Activated T-helper 1 cell treated with anti-CD3 and anti-CD28 coated beads, Interleukin-12 subunit alpha, Interleukin-12 subunit beta, Interleukin-2, Interleukin-4 antibody, amounts not matched to agents 30 ng/mL and 10 ng/mL and 1 ng/mL, durations not matched to agents 14 hours and 24 hours and 36 hours (primary cell): ENCODE measurements around the gene CAMSAP1. TPM values are rescaled to one million over a fixed set of nuclear protein-coding genes. Genes with fewer than 3 reads are reported as not detected.

Source experiments
- DNase-seq: peaks from one replicate; pipeline ENCODE4 v3.0.0; 2021; ENCODE audit warnings: low spot score
- H3K27ac Mint-ChIP-seq: one replicate; pipeline ENCODE4 v1.8.0; 2021; ENCODE audit warnings: mild to moderate bottlenecking, mixed read lengths
- H3K27me3 Mint-ChIP-seq: one replicate; pipeline ENCODE4 v1.8.0; 2022; ENCODE audit warnings: mild to moderate bottlenecking, moderate library complexity, mixed read lengths; ENCODE audit not compliant: insufficient read depth
- H3K36me3 Mint-ChIP-seq: one replicate; pipeline ENCODE4 v1.8.0; 2021; ENCODE audit warnings: low read depth, mixed read lengths
- H3K4me1 Mint-ChIP-seq: one replicate; pipeline ENCODE4 v1.8.0; 2021; ENCODE audit warnings: low read depth, mixed read lengths
- H3K4me3 Mint-ChIP-seq: one replicate; pipeline ENCODE4 v1.8.0; 2021; ENCODE audit warnings: mild to moderate bottlenecking, moderate library complexity, mixed read lengths
- H3K9me3 Mint-ChIP-seq: one replicate; pipeline ENCODE4 v1.8.0; 2021; ENCODE audit warnings: mixed read lengths
- intact Hi-C: fragments of 100-400 bp; cut with micrococcal nuclease; formaldehyde crosslinking; loops from one replicate; pipeline ENCODE4 v1.15.1; 2024
- total RNA-seq: library from RNA; stranded (reverse); gene quantifications from 2 replicates; pipeline ENCODE4 v1.2.3, GENCODE V29; 2022

CAMSAP1 gene
- total RNA-seq, 1 donor from 2014 or later: 43.8 TPM

DNA sequence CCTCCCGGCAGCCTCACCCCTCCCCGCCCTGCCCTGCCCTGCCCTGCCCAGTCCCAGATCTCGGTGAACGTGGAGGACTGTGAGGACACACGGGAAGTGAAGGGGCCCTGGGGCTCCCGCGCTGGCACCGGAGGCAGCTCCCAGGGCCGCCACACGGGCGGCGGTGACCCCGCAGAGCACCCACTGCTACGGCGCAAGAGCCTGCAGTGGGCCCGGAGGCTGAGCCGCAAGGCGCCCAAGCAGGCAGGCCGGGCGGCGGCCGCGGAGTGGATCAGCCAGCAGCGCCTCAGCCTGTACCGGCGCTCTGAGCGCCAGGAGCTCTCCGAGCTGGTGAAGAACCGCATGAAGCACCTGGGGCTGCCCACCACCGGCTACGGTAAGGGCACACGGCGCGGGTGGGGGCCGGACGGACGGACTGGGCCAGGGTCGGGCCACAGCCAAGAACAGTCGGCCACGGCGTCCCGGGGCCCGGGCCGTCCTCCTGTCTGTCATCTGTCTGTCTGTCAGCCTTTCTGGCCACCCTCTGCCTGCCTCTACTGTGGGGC is 121.1 kb downstream of the CAMSAP1 start:
- intact Hi-C loops: no loop called here
- no peaks in the 10 kb centered on the region for H3K27me3 Mint-ChIP-seq
- H3K4me3 Mint-ChIP-seq: no peak overlapping the region
- H3K36me3 Mint-ChIP-seq: no peaks in the 10 kb centered on the region
- no peaks in the 10 kb centered on the region for H3K4me1 Mint-ChIP-seq
- H3K9me3 Mint-ChIP-seq: no peaks in the 10 kb centered on the region
- no peak for DNase-seq
- H3K27ac Mint-ChIP-seq: no peak overlapping the region

DNA sequence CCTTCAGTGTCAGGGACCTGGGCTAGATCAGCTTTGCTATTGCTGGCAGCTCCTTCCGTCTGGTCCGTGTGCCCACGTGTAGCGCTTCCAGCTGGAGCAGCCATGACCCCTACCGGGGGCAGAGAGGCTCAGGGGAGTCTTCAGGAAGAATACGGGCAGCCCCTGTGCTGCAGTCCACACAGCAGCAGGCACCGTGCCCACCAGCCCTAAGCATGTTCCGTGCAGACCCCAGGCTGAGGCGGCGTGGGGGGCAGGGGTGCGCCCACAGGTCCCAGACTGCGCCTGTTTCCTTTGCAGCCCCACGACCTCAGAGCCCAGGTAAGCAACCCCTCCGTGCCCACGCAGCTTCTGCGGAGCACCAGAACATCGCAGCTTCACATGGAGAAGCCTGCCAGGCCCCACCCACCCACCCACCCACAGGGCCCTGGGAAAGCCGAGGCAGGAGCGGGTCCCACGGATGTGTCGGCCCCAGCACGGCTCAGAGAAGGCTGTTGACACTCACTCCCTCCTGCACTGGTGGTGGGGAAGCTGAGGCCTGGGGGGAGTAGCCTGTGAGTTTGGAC is 122.3 kb downstream of the CAMSAP1 start:
- H3K4me3 Mint-ChIP-seq: no peak overlapping the region
- no peak for DNase-seq
- no peaks in the 10 kb centered on the region for H3K27me3 Mint-ChIP-seq
- no peak overlapping the region for H3K27ac Mint-ChIP-seq
- no peaks in the 10 kb centered on the region for H3K36me3 Mint-ChIP-seq
- intact Hi-C loops: no loop called here
- no peaks in the 10 kb centered on the region for H3K4me1 Mint-ChIP-seq
- no peaks in the 10 kb centered on the region for H3K9me3 Mint-ChIP-seq

DNA sequence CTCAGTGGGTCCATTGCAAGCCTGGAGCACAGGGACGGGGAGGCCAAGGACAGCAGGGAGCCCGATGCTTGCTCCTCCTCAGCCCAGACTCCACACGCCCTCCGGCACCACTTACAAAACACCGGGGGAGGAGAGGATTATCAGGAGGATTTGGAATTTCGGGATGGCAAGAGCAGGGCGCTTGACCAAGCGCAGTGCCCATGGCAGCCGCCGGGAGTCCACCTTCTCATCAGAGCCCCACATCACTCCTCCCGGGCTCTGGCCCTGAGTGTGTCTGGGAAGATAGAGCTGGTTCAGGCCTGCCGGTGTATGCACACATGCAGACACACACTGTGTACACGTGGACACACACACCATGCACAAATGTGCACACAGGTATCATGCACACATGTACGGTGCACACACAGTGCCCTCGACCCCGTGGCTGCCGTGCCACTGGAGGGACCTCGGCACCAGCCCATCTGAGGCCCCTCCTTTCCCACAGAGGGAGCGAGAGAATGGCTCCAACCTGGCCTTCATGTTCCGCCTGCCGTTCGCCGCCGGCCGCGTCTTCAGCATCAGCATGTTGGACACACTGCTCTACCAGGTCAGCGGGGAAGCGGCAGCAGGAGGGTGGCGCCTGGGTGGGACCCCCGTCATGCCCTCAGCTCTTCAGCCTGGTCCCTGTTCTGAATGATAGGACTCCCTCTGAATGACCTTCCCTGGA is 123.7 kb downstream of the CAMSAP1 start:
- H3K36me3 Mint-ChIP-seq: no peaks in the 10 kb centered on the region
- H3K27me3 Mint-ChIP-seq: no peaks in the 10 kb centered on the region
- H3K4me3 Mint-ChIP-seq: no peak overlapping the region
- DNase-seq: no peak
- no peak overlapping the region for H3K27ac Mint-ChIP-seq
- no peaks in the 10 kb centered on the region for H3K4me1 Mint-ChIP-seq
- intact Hi-C loops: no loop called here
- H3K9me3 Mint-ChIP-seq: no peaks in the 10 kb centered on the region

DNA sequence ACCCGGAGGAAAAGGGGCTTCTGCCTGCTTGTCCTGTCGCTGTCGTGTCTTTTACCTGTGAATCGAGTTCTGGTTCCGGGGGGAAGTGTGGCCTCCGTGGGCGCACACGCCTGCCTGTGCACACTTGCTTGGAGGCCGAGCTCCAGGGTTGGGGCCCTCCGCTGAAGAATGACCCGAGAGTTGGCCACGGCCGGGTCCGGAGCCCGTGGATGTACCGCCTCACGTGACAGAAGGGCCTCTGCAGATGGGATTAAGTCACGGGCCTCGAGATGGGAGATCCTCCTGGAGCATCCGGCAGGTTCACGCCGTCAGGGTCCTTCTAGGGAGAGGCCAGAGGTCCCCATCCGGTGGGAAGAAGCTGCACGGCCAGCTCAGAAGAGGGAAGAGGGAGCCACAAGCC is 124.4 kb downstream of the CAMSAP1 start:
- intact Hi-C loops: no loop called here
- no peaks in the 10 kb centered on the region for H3K27me3 Mint-ChIP-seq
- no peak overlapping the region for H3K4me3 Mint-ChIP-seq
- H3K27ac Mint-ChIP-seq: no peak overlapping the region
- no peaks in the 10 kb centered on the region for H3K4me1 Mint-ChIP-seq
- no peak for DNase-seq
- H3K36me3 Mint-ChIP-seq: no peaks in the 10 kb centered on the region
- no peaks in the 10 kb centered on the region for H3K9me3 Mint-ChIP-seq

DNA sequence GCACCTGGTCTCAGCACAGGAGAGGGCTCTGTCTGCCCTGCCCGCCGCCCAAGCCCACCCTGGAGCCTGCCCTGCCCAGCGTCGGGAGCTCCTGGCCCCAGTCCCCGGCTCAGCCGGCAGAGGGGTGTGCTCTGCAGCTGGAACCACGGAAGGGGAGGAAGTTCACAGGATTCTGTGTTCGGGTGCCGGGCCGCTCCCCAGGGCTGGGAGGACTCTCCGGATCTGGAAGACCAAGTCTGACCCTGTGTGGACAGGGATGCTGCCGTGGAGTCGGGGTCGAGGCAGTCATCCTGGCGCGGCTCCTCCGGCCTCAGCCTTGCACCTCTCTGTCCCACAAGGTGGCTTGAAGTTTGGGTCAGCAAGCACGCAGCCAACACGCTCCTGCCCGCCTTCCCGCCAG is 126.7 kb downstream of the CAMSAP1 start:
- H3K4me1 Mint-ChIP-seq: no peaks in the 10 kb centered on the region
- no peak overlapping the region for H3K27ac Mint-ChIP-seq
- no peak for DNase-seq
- intact Hi-C loops: no loop called here
- H3K36me3 Mint-ChIP-seq: no peaks in the 10 kb centered on the region
- H3K27me3 Mint-ChIP-seq: no peaks in the 10 kb centered on the region
- no peak overlapping the region for H3K4me3 Mint-ChIP-seq
- H3K9me3 Mint-ChIP-seq: no peaks in the 10 kb centered on the region

GRCh38 chr9:135780086-135780485 is 127.3 kb downstream of the CAMSAP1 start:
- Mint-ChIP-seq H3K4me1 (no peaks in the 10 kb centered on the region), H3K36me3 (no peaks in the 10 kb centered on the region), H3K27me3 (no peaks in the 10 kb centered on the region), H3K9me3 (no peaks in the 10 kb centered on the region), H3K4me3 (no peak overlapping the region), H3K27ac (no peak overlapping the region)
- no peak for DNase-seq
- intact Hi-C loops: no loop called here

- DNase-seq: no peak
- no peaks in the 10 kb centered on the region for H3K36me3 Mint-ChIP-seq
- no peaks in the 10 kb centered on the region for H3K4me1 Mint-ChIP-seq
- intact Hi-C loops: no loop called here
- no peak overlapping the region for H3K4me3 Mint-ChIP-seq
- H3K9me3 Mint-ChIP-seq: no peaks in the 10 kb centered on the region
- no peak overlapping the region for H3K27ac Mint-ChIP-seq
- H3K27me3 Mint-ChIP-seq: no peaks in the 10 kb centered on the region
Observed at GRCh38 chr9:135779571-135779970, 127.8 kb downstream of the CAMSAP1 start.

DNA sequence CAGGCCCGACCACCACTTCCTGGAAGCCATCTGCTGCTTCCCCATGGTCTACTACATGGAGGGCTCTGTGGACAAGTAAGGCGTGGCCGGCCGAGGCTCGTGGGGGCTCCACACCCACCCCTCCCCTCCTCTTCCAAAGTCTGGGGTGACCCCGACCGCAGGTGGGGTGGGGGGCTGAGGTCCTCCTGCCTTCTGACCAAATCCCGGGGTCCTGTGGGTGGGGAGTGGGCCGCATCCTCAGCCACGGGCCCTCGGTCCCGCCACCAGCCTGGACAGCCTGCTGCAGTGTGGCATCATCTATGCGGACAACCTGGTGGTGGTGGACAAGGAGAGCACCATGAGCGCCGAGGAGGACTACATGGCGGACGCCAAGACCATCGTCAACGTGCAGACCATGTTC is 128.9 kb downstream of the CAMSAP1 start:
- no peaks in the 10 kb centered on the region for H3K4me1 Mint-ChIP-seq
- no peaks in the 10 kb centered on the region for H3K36me3 Mint-ChIP-seq
- no peaks in the 10 kb centered on the region for H3K27me3 Mint-ChIP-seq
- no peak for DNase-seq
- H3K27ac Mint-ChIP-seq: no peak overlapping the region
- no peaks in the 10 kb centered on the region for H3K9me3 Mint-ChIP-seq
- intact Hi-C loops: no loop called here
- no peak overlapping the region for H3K4me3 Mint-ChIP-seq

DNA sequence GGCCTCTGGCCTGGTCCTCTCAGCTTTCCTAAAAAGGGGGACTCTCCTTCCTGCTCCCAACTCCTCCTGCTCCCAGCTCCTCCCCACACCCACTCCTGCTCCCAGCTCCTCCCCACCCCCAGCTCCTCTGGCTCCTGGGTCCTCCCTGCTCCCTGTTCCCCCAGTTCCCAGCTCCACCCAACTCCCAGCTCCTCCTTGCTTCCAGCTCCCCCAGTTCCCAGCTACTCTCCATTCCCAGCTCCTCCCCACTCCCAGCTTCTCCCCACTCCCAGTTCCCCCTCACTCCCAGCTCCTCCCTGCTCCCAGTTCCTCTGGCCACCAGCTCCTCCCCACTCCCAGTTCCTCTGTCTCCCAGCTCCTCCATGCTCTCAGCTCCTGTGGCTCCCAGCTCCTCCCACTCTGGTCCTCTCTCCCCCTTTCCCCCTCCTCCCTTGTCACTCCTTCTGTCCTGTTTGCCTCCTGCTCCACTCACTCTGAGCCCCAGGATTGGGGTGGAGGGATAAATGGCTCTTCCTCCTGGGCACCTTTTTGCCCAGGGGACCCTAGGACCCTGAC is 129.6 kb downstream of the CAMSAP1 start:
- intact Hi-C loops: no loop called here
- Mint-ChIP-seq H3K27ac (no peak overlapping the region), H3K27me3 (no peaks in the 10 kb centered on the region), H3K9me3 (no peaks in the 10 kb centered on the region), H3K4me1 (no peaks in the 10 kb centered on the region), H3K4me3 (no peak overlapping the region), H3K36me3 (no peaks in the 10 kb centered on the region)
- no peak for DNase-seq

DNA sequence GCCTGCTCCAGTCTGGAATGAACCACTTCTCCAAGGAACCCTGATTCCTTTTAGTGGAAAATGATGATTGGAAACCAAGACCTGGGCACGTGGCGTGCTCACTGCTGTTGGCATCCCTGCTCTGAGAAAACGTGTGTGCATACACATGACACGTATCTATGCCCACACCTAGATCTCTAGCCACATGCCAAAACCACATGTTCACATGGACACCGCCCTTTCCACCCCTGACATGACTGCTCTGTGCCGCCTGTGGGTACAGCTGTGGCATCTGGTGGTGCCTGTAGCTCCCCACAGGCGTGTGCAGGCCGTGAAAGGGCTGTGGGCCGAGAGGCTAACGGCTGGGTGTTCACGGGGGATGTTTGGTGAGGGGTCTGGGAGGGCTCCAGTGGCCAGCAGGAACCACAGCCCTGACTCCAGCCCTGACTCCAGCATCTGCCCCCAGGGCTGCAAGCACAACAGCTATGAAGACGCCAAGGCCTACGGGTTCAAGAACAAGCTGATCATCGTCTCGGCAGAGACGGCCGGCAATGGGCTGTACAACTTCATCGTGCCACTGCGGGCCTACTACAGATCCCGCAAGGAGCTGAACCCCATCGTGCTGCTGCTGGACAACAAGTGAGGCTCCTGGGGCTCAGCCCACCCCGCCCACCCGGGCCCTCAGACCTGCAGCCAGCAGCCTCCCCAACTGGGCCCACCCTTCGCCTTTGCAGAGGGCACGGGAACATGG is 130.3 kb downstream of the CAMSAP1 start:
- Mint-ChIP-seq H3K4me1 (no peaks in the 10 kb centered on the region), H3K4me3 (no peak overlapping the region), H3K36me3 (no peaks in the 10 kb centered on the region), H3K27ac (no peak overlapping the region), H3K9me3 (no peaks in the 10 kb centered on the region), H3K27me3 (no peaks in the 10 kb centered on the region)
- intact Hi-C loops: no loop called here
- DNase-seq: no peak

DNA sequence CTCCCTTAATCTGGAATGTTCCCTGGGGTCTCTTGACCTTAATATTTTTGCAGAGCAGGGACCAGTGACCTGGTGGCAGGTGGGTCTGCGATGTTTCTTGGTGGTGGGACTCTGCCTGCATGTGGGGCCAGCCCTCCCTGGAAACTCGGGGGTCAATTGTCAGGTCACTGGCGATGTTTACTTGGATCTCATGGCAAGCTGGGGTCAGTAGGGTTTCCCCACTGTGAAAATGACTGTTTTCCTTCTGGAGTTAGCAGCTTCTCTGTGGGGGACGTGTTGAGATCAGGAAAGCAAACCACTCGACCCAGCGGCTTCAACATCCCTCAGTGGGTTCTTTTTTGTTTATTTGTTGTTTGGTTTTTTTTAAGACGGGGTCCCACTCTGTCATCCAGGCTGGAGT is 131.4 kb downstream of the CAMSAP1 start:
- Mint-ChIP-seq H3K27ac (no peak overlapping the region), H3K36me3 (no peaks in the 10 kb centered on the region)

GRCh38 chr9:135774794-135775525 is 132.4 kb downstream of the CAMSAP1 start:
- H3K9me3 Mint-ChIP-seq: no peaks in the 10 kb centered on the region
- H3K4me1 Mint-ChIP-seq: no peaks in the 10 kb centered on the region
- H3K36me3 Mint-ChIP-seq: no peaks in the 10 kb centered on the region
- no peak overlapping the region for H3K27ac Mint-ChIP-seq
- H3K4me3 Mint-ChIP-seq: no peak overlapping the region
- no peaks in the 10 kb centered on the region for H3K27me3 Mint-ChIP-seq
- no peak for DNase-seq
- intact Hi-C loops: no loop called here

More for the DNA sequence above, 131.4 kb downstream of the CAMSAP1 start:
- Mint-ChIP-seq H3K4me1 (no peaks in the 10 kb centered on the region), H3K4me3 (no peak overlapping the region), H3K27me3 (no peaks in the 10 kb centered on the region), H3K9me3 (no peaks in the 10 kb centered on the region)
- DNase-seq: no peak
- intact Hi-C loops: no loop called here
